Skeletal muscle tissue (tissue), 4 donors: ENCODE measurements around the gene PXDC1. TPM values are rescaled to one million over a fixed set of nuclear protein-coding genes. Genes with fewer than 3 reads are reported as not detected.
A peak's percentile ranks its signal among the peaks of the same experiment; 100 is the strongest.
"Not testable (repeated sequence)": the region's sequence is repeated elsewhere in the genome, so short reads cannot be mapped to it uniquely, and the experiment has no call there.

Experiments used
- H3K27ac ChIP-seq: one replicate; pipeline ENCODE4 v1.7.0; 2013; ENCODE audit warnings: mild to moderate bottlenecking, low read depth, low read length, inconsistent platforms
- H3K27me3 ChIP-seq, 3 donors: one replicate each; pipeline ENCODE4 v1.7.0; 2013; ENCODE audit warnings: low read length in 3 of 3; ENCODE audit not compliant: control insufficient read depth in 3 of 3, insufficient read depth in 3 of 3
- H3K36me3 ChIP-seq, 3 donors: one replicate each; pipeline ENCODE4 v1.7.0; 2013; ENCODE audit warnings: low read length in 3 of 3; ENCODE audit not compliant: control insufficient read depth in 3 of 3, insufficient read depth in 3 of 3
- H3K4me1 ChIP-seq, 3 donors: one replicate each; pipeline ENCODE4 v1.7.0; 2013; ENCODE audit warnings: low read length in 3 of 3, mild to moderate bottlenecking in 3 of 3; ENCODE audit not compliant: control insufficient read depth in 3 of 3, insufficient read depth in 3 of 3
- H3K4me3 ChIP-seq, 3 donors: one replicate each; pipeline ENCODE4 v1.7.0; 2013; ENCODE audit warnings: low read length in 3 of 3
- H3K9ac ChIP-seq, 3 donors: one replicate each; pipeline ENCODE4 v1.7.0; 2013; ENCODE audit warnings: low read length in 3 of 3, mild to moderate bottlenecking in 3 of 3, moderate library complexity in 2 of 3, low read depth in 1 of 3
- H3K9me3 ChIP-seq, 3 donors: one replicate each; pipeline ENCODE4 v1.7.0; 2013; ENCODE audit warnings: low read length in 3 of 3; ENCODE audit not compliant: control insufficient read depth in 3 of 3
- total RNA-seq: library from RNA; depleted of rRNA; stranded (reverse); fragments of >200 nt; gene quantifications from one replicate; pipeline ENCODE4 v1.2.3, GENCODE V29; 2014
- donor health status: Osteomylitis.

The PXDC1 gene
- total RNA-seq, 1 donor from 2014 or later: 14.1 TPM

- not testable (repeated sequence) for H3K36me3 ChIP-seq, H3K27ac ChIP-seq, H3K27me3 ChIP-seq, H3K9ac ChIP-seq, H3K9me3 ChIP-seq, H3K4me3 ChIP-seq
- H3K4me1 ChIP-seq: peaks cover 3 to 14% (median 7%) of the 10 kb centered on the region in 3 donors
These were observed 2.7 kb upstream of the PXDC1 start for GRCh38 chr6:3754032-3754725.

- Histone ChIP-seq H3K27me3 (no peaks in the 10 kb centered on the region), H3K9me3 (no peaks in the 10 kb centered on the region), H3K4me1 (peaks cover 11 to 19% (median 15%) of the 10 kb centered on the region in 3 donors), H3K27ac (peak overlapping the region; percentile 23), H3K9ac (peak overlapping the region in 1 of 3 donors; percentile 3), H3K36me3 (no peaks in the 10 kb centered on the region), H3K4me3 (no peak overlapping the region)
These were observed 1.8 kb upstream of the PXDC1 start for GRCh38 chr6:3753228-3753835.

DNA sequence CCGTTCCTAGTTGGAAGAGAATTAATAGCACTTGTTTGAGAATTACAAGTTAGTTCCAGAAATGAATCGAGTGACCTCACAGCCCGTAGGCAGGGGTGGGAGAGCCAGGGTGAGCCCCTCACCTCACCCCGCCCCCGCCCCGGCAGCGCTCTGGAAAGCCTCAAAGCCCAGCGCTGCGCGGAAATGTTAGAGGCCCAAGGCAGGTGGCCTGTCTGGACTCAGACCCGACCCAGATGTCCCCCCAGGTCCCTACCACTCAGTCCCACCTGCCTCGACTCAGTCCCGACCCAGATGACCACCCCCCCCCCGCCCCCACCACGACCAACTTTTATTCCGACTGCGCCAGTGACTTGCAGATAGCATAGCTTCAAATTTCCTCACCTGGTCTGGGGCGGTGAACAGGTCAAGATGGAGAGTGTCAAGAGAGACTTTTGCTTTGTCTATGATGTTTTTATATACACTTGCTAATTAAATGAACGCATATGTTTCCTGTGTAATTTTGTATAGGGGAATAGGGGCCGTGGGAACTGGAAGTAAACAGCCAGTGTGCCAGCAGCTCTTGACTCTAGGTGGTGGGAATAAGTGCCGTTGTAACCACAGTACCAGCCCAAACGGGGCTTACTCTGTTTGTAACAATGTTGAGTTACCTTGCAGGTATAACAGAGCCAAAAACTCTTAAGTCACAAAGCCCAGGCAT, 1.2 kb upstream of the PXDC1 start:
- H3K27me3 ChIP-seq: no peaks in the 10 kb centered on the region

DNA sequence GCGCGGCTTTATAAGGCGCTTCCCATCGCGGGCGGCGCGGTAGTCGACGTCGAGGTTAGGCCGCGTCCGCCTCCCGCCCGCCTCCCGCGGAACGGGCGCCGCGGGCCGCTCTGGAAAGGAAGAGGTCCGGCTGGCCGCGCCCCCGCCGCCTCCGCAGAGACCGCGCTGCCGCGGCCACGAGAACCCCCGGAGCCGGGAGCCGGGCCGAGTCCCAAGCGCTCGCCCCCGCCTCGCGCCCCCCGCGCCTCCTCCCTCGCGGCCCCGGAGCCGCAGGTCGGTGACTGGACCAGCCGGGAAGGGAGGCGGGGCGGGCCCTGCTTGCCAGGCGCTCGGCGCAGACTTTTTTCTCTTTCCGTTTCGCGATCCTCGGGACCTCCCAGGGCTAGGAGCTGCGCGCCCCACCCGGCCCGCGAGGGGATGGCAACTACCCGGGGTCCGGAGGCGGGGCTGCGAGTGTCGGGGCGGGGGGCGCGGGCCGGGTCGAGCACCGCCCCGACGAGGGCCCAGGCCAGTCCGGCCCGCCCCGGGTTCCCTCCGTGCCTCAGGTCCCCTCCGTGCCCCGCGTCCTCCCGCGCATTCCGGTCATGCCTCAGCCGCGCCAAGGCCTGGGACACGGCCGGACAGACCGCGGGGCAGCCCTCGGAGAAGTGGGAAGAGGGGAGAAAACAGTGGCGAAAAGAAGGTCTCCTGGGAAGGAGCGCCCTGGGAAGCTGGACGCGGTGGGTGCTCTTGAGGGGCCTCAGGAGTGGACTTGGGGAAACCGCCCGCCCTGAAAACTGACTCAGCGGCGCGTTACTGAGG, 417 bp upstream of the PXDC1 start:
- Histone ChIP-seq H3K9ac (peak overlapping the region; percentile 76 to 90 (median 85)), H3K4me1 (peaks cover 25 to 32% (median 27%) of the 10 kb centered on the region in 3 donors)

More for the DNA sequence above, 1.2 kb upstream of the PXDC1 start:
- Histone ChIP-seq H3K4me3 (peak overlapping the region; percentile 51 to 86 (median 85)), H3K9ac (peak overlapping the region; percentile 76 to 90 (median 85)), H3K4me1 (peaks cover 18 to 24% (median 22%) of the 10 kb centered on the region in 3 donors), H3K27ac (peak overlapping the region; percentile 94), H3K9me3 (no peaks in the 10 kb centered on the region), H3K36me3 (no peaks in the 10 kb centered on the region)

GRCh38 chr6:3750317-3751076, 1.0 kb downstream of the PXDC1 start:
- peaks cover 0 to 2% (median 0%) of the 10 kb centered on the region in 3 donors for H3K36me3 ChIP-seq
- H3K27ac ChIP-seq: peak overlapping the region; percentile 94
- H3K4me1 ChIP-seq: peaks cover 39 to 46% (median 41%) of the 10 kb centered on the region in 3 donors
- H3K9me3 ChIP-seq: no peaks in the 10 kb centered on the region
- peak overlapping the region; percentile 70 to 86 (median 85) for H3K4me3 ChIP-seq
- H3K9ac ChIP-seq: peak overlapping the region; percentile 65 to 90 (median 76)
- H3K27me3 ChIP-seq: no peaks in the 10 kb centered on the region

More for the DNA sequence above, 417 bp upstream of the PXDC1 start:
- Histone ChIP-seq H3K4me3 (peak overlapping the region; percentile 51 to 86 (median 85)), H3K9me3 (no peaks in the 10 kb centered on the region), H3K27me3 (no peaks in the 10 kb centered on the region), H3K27ac (peak overlapping the region; percentile 94), H3K36me3 (no peaks in the 10 kb centered on the region)

DNA sequence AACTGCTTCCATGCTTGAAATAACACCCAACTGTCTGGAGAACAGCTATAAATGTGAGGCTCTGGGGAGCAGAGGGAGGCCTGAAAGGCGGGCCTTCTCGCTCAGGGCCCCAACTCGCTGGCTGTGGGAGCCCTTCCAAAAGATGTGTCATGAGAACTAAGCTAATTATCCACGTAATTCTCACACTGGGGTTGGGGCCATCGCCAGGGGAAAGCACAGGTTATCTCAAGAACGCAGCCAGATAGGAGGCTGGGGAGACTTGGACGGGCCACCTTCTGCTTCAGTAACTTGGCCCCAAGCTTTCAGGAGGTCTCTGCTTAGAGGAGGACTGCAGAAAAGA, 1.6 kb downstream of the PXDC1 start:
- H3K36me3 ChIP-seq: peaks cover 0 to 3% (median 0%) of the 10 kb centered on the region in 3 donors
- H3K27ac ChIP-seq: peak overlapping the region; percentile 94
- peaks cover 43 to 52% (median 47%) of the 10 kb centered on the region in 3 donors for H3K4me1 ChIP-seq
- H3K27me3 ChIP-seq: no peaks in the 10 kb centered on the region
- H3K4me3 ChIP-seq: peak overlapping the region; percentile 70 to 86 (median 85)
- no peaks in the 10 kb centered on the region for H3K9me3 ChIP-seq
- peak overlapping the region; percentile 65 to 90 (median 76) for H3K9ac ChIP-seq

DNA sequence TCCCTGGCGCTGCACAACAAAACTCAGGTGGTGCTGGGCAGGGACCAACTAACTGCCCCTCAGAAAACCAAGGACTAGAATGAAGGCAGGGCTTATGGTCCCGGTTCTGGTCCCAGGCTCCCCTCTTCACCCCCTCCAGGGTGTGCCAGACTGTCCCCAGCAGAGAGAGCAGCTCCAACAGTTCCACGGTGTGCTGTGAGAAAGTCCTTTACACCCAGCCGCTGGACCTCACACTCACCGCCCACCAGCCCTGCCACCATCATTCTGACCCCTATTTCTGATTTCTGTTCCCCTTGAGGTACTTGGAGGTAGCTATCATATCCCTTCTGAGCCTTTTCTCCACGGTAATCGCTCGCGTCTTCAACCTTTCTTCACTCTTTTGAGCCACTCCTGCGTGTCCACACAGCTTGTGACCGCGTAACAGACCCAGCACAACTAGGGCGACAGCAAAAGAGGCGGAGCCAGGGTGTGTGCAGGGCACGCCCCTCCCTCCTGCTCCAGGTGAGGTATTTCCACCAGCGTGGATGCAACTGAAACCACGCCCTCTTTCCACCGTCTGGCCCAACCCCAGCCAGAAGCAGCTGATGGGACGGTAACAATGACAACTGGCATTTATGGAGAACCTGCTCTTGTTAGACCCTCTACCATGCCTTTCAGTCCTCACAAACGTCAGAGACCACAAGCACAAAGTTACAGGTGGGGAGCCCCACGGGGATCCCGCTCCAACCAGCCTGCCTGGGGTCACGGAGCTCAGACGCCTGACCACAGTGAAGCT, 2.3 kb downstream of the PXDC1 start:
- Histone ChIP-seq H3K27me3 (no peaks in the 10 kb centered on the region), H3K4me3 (peak overlapping the region; percentile 70 to 86 (median 85)), H3K9ac (peak overlapping the region; percentile 53 to 90 (median 76)), H3K36me3 (peaks cover 0 to 3% (median 0%) of the 10 kb centered on the region in 3 donors), H3K9me3 (no peaks in the 10 kb centered on the region), H3K4me1 (peaks cover 45 to 58% (median 54%) of the 10 kb centered on the region in 3 donors), H3K27ac (peak overlapping the region; percentile 94)

DNA sequence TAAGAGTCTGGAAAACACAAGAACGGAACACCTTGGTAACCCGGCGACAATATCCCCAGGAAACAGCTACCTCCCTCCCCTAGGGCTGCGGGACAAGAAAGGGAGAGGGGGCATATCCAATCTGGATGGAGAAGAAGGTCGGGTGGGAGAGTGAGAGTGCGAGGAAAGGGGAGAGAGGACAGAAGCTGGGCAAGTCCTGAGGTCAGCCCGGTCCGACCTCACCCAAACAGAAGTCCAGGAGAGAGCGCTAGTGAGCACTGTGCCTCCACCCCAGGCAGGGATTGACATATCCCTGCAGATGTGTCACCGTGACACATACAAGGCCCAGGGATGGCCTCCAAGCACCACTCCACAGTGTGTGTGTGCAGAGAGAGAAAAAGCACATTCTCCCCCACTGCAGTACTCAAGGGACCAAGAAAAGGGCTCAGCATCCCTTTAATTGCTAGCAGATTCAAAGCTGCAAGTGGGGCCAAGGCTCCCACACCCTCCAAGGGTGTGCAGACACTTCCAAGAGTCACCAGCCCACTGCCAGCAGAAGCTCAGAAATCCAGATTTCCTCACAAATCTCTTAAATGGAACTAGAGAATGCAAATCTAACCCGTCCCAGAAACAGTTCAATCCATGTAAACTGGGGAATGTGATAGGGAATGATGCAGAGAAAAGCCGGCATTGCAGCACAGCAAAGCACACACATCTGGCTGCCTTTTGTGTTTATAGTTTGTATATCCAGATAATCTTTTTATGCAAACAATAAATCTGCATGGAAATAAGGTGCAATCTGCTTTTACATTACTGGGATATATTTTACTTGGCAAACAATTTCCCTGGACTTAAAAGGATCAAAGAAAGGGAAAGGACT, 3.1 kb downstream of the PXDC1 start:
- Histone ChIP-seq H3K27me3 (no peaks in the 10 kb centered on the region), H3K9me3 (no peaks in the 10 kb centered on the region), H3K9ac (peak overlapping the region in 2 of 3 donors; percentile 27 to 47), H3K36me3 (peaks cover 0 to 3% (median 0%) of the 10 kb centered on the region in 3 donors), H3K4me1 (peaks cover 52 to 66% (median 62%) of the 10 kb centered on the region in 3 donors), H3K4me3 (peak overlapping the region; percentile 26 to 86 (median 85)), H3K27ac (peak overlapping the region; percentile 94)
